T-helper 9 cell (primary cell): ENCODE data around the gene NRXN3.

Experiments used
- DNase-seq: peaks from one replicate; pipeline ENCODE4 v3.0.0-alpha.2; 2020

NRXN3 gene

DNA sequence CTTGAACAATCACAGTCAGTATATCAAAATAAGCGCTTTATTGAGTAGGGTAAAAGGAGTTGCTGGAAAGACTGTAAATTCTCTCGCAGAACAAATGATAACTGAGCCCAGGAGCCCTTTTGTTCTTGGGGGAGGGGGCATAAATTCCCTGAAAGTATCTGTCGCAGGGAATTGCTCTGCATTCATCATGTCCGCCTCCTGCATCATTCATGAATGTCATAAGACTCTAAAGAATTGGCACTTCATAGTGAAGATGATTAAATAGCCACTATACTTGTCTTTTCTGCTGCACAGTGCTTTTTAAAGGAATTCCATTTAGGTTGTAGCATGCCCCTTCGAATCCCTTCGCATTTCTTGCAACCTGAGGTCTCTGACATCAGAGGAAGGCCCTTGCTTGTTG is 1278.8 kb downstream of the NRXN3 start:
- no peak for DNase-seq

- DNase-seq = no peak
These were observed 1281.4 kb downstream of the NRXN3 start for GRCh38 chr14:79451601-79452000.

DNA sequence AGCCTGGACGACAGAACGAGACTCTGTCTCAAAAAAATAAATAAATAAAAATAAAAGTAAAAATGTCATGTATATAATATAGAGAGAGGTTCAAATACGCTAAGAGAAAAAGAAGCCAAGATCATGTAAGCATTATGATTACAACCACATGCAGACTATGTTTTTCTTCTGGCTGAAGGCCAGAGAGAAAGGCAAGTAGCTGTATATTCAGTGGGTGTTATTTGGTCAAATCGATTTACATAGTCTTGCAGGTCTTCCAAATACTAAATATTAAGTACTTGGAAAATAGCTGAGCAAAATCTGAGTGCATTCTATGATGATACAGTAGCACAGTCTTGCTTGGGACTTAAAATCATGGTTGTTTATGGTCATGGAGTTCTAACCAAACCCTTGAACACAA is 1283.1 kb downstream of the NRXN3 start:
- no peak for DNase-seq

DNA sequence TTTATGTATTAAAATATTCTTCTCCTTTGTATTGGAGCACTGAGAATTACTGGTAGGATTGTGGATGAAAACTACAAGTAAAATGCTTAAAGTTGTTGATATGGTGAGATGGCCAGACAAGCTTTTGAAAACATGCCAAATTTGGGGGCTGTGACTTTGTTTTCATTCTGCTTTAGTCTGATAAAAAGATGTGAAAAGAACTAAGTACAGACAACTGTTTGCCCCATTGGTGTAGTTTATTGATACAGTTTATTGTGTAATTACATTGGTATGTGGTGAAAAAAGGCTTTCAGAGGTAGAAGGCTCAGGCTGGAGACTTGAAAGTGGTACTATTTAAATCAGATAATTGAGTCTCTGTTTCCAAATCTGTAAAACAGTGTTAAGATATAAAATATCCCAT is 1294.3 kb downstream of the NRXN3 start:
- DNase-seq = no peak

GRCh38 chr14:79465651-79466050 is 1295.5 kb downstream of the NRXN3 start:
- DNase-seq = no peak

DNA sequence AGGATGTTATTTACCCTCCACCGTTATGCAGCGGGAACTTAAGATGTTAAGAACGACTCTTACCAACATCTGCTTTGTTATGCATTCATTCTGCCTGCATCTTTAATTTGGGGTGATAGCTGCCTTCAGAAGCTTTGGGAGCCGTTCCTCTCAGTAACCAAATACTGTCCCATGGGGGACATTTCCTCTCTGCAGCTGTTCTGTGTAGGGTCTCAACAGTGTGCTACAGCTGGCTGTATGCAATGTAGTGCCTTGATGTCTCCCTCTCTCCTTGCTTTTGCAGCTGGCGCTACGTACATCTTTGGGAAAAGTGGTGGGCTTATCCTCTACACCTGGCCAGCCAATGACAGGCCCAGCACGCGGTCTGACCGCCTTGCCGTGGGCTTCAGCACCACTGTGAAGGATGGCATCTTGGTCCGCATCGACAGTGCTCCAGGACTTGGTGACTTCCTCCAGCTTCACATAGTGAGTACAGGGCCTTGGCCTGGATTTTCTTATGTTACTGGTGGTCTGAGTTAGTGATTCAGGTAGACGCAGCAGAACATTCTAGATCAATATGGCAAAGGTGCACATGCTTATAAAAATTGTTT is 1296.9 kb downstream of the NRXN3 start:
- no peak for DNase-seq

DNA sequence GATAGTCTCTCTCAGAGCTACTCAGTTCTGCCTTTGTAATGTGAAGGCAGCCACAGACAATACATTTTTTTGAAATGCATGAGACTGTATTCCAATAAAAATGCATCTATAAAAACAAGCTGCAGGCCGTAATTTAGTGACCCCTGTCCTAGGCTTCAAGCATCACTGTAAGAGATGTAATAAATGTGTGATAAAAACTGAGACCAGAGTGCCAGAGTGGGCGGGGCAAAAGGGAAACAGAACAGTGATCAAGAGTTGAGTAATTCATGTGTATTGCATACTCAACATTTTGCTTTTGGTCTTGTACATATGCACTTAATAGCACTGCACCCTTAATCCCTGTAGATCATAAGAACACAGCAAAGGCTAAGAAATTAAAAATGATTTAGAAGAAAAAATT is 1297.7 kb downstream of the NRXN3 start:
- no peak for DNase-seq

DNA sequence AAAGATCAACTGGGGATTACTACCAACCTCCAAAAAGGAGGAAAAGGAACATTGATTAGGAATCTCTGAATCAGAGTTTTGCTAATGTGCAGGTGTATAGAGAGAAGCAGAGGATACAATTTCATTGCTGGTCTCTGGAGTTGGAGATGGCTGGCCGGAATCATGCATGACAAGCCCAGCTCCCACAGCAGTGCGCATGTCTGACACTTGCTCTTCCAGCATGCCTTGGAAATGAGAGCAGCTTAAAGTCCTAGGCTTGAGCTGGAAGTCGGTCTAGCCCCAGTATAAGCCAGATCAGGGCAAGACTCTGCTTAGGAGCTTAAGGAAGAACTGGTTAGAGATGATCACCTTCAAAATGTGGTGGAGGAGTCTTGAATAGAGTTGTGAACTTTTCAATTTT is 1298.3 kb downstream of the NRXN3 start:
- no peak for DNase-seq

GRCh38 chr14:79473651-79474050 is 1303.5 kb downstream of the NRXN3 start:
- no peak for DNase-seq

DNA sequence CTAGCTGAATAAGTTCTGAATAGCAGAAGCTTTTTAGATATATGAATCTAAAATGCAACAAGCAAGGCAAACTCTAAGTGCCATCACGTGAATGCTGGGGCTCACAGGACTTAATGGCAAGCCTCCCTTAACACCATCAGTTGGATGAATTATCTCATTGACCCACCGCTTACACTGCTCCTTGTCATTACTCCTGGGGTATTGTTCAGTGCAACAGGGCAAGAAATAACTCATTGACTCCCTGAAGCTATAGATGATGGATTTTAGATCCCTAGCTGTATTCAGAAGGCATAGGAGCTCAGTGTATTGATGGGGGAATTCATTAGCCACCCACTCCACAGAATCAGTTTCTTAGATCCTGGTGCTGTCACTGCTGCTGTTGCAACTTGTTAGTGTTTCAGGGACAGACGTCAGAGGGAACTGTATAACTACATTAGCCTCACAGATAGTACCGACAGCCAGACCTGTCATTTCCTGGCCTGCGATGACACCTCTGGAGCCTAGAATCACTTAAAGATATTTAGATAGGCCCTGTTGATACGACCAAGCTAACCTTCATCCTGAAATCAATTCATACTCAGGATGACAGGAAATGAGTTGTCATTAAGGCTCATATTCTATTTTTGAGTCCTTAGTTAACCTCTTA is 1305.8 kb downstream of the NRXN3 start:
- DNase-seq = no peak

- DNase-seq = no peak
These were observed 1306.4 kb downstream of the NRXN3 start for GRCh38 chr14:79476552-79476951.

DNA sequence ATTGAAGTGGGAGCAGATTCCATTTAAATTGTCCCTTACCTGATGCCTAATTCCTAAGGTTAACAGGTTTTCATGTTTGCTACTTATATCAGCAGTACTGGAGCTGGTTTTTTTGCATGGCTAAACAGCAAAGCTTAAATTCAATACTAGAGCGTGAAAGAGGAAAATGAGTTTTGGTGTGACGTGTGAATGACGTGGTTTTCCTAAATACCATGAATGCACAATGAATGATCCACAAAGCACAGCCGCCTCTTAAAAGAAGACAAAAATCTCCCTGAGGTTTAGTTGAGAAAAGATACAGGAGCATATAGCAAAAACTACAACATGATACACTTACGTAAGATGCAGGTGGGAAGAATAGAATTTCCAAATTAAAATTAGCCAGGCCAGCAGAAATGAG is 1310.0 kb downstream of the NRXN3 start:
- no peak for DNase-seq

- DNase-seq = no peak
These were observed 1312.7 kb downstream of the NRXN3 start for GRCh38 chr14:79482825-79483224.

DNA sequence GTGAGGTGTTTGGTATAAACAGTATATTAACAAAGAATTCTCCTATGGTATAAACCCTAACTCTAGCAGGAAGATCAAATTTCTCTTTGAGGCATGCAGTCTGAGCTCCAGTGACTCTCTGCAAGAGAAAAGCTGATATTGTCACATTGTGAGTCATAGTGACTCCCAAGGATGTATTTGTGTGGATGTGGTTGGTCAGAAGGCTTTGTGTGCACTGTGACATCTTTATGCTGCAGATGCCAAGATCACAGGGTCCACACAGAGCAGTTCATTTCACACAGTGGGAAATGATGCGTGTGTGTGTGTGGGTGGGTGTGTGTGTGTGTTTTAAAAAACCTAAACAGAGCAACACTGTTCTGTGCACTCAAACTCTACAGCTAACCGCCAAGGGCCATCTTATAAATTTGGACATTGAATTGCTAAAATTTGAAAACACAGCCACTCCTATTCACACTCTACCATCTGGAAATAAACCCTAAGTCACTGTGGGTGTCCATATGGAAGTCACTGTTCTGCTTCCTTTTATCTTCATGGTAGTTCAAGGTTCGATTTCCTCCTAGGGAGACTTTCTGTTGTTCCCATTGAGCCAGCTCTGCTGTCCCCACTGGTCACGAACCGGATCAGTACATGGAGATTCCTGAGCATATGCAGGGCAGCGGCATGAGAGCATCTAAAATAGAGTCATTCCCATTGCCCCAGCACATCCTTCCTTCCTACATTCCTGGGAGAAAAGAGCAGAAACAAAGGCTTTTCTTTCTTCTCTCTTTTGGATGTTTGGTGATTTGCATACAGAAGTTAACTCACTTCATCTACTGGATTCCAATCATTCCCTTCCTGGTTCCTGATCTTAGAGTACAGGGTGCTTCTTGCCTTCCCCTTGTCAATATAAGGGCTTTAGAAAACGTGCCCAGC is 1313.6 kb downstream of the NRXN3 start:
- no peak for DNase-seq

DNA sequence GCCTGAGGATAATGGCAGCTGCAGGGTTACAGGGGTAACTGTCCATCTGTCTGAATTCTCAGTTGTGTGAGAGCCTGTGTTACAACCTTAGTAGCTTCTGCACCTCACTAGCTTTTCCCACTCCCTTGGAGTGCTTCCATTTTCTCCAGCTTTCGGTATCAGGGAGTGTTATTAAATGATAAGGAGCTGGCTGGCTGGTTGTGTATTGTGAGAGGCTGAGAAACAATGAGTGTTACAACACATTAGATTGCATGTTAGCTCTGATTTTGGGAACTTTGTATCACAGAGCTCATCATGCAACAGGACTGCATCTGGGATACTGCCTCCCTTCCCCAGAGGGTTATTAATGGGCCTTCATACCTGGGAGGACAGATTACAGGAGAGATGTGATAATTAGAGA is 1317.5 kb downstream of the NRXN3 start:
- no peak for DNase-seq

DNA sequence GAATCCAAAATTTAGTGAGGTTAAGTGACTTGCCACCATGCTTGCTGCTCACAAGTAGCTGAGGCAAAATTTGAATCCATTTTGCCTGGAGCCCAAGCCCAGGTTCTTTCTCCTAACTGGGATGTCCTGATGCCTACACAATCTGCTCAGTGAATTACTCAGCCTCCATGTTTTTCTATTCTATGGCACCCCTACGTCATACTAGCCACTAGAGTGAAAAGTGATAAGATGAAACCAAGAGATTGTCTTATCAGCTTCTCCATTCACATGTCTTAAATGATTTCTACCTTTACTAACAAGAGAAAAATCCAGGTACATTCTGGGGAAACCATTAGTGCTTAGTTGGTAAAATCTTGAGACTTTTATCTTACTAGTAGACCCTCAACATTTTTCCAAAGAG is 1321.0 kb downstream of the NRXN3 start:
- DNase-seq = no peak

GRCh38 chr14:79493081-79493645 is 1323.0 kb downstream of the NRXN3 start:
- no peak for DNase-seq

DNA sequence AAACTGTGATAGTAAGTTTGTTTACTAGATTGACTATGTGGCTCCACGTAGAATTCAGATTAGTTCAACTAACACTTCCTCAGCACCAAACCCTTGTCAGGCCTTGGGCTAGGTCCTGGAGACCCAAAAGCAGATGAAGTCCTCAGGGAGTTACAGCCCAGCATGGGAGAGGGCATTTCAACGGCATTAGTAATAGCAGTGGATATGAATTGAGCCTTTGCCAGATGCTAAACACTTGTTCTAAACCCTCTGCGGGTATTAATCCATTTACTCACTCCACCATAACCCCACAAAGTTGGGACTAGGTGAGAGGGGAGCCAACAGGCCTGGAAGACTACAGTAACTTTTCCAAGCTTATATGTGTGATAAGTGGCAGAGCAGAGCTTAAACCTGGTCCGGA is 1326.5 kb downstream of the NRXN3 start:
- DNase-seq = no peak

DNA sequence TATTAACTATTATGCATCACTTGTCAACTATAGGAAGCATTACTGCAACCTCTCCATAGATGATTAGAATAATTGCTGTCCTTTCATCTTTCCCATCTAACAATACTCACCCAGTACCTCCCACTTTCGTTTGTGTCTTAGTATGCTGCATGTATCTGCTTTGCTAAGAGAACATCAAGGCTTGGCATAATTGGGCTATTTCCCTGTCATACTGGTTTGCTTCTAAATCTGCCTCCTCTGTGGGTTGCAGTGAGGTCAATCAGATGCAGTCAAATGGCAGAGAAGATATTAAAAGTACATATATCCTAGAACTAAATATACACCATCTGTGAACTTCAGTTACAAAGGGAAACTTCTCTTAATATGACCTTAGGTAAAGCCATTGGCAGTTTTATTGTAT is 1330.3 kb downstream of the NRXN3 start:
- no peak for DNase-seq

- DNase-seq = no peak
These were observed 1332.1 kb downstream of the NRXN3 start for GRCh38 chr14:79502136-79502750.

DNA sequence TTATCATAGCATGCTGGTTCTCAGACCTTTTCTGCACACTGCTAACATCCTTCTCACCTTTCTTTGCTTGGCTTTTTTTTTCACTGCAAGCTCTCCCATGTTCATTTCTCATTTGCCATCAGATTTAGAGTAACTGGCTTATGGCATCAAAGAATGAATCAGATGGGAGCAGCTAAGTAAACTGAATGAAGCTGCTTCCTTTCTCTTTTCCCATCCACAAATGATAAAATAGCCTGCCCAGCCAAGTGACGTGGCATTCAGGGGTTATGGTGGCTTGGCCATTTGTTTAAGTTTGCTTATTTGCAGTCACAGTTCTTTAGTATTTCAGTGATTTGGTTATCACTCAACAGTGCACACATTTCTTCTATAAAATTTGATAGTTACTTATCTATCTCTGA is 1332.6 kb downstream of the NRXN3 start:
- no peak for DNase-seq

- no peak for DNase-seq
These were observed 1340.5 kb downstream of the NRXN3 start for GRCh38 chr14:79510659-79511058.

DNA sequence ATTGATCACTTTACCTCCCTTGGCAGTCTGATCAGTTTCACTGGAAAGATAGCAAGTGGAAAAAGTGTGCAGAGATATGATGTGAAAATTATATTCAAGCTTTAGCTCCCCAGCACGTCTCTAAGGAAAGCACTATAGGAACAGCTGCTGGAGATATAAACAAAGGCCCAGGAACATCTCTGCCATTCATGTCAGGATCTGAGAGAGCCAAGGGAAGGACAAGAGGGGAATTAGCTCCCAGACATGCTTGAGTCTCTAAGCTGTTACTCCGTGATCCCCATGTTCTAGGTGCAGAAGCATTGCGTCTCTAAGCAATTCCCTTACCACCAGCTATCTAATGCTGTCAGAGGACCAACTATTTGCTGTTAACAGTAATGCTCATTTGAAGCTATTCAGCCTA is 1341.0 kb downstream of the NRXN3 start:
- no peak for DNase-seq
